NCI-H2196 (cell line): ENCODE results near the gene RTP1.
"Not testable (repeated sequence)": the region's sequence is repeated elsewhere in the genome, so short reads cannot be mapped to it uniquely, and the experiment has no call there.

Experiments
- DNase-seq: peaks from one replicate; lab custom pipeline; 2025; ENCODE audit not compliant: unreplicated experiment; lab: John Stamatoyannopoulos, UW

The RTP1 gene

DNA sequence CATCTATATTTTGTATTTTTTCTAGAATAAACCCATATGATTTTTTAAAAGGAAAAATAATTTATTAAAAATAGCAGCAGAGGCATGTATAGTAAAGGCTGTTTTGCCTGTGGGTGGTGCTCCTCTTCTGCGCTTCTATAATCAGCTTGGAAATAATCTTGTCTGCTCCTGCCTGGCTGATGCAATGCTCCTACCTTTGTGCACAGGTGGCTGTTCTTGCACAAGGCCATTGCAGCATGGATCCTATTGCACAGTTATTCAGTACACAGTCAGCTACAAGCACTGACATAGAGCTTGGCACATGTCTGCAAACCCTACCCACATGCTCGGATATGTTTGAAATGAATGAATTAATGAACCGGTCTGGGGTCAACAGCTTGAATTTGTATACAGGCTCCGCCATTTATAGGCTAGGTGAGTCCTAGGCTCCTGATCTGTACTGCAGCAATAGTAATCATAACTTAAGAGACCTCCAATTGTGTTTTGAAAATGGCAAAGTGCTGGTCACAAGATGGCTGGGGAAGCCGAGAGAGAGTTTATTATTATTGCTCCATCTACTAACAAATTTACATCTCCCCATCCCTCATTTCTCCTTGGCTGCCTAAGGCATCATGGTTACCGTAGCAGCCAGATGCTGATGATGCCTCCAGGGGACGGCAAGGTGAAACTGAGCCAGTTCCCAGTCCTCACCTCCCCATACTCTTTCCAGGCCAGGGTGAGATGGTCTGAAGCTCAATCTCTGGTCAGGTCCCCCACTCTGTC, 532 bp upstream of the RTP1 start:
- DNase-seq, result no peak

- no peak for DNase-seq
Measured at GRCh38 chr3:187198490-187198889, 1.2 kb downstream of the RTP1 start.

DNA sequence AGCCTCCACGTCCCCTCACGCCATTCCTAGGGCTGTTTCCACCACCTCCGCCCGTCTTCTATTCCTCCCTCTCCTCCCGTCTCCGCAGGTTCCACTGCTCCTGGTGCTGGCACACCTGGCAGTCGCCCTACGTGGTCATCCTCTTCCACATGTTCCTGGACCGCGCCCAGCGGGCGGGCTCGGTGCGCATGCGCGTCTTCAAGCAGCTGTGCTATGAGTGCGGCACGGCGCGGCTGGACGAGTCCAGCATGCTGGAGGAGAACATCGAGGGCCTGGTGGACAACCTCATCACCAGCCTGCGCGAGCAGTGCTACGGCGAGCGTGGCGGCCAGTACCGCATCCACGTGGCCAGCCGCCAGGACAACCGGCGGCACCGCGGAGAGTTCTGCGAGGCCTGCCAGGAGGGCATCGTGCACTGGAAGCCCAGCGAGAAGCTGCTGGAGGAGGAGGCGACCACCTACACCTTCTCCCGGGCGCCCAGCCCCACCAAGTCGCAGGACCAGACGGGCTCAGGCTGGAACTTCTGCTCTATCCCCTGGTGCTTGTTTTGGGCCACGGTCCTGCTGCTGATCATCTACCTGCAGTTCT, 2.3 kb downstream of the RTP1 start:
- not testable (repeated sequence) for DNase-seq

DNA sequence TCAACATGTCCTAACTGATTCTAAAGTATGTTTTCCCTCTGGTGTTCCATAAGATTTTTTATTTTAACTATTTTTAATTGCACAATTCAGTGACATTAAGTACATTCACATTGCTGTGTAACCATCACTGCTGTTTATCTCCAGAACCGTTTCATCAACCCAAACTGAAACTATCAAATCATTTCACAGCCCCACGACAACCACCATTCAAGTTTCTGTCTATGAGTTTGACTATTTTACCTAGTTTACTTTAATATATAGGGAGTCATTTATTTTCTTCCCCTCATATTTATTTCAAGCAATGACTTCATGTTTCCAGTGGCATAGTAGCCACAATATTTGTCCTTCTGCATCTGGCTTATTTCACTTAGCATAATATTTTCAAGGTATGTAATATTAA, 8.4 kb downstream of the RTP1 start:
- DNase-seq, result no peak

GRCh38 chr3:187207062-187207461, 9.8 kb downstream of the RTP1 start:
- no peak for DNase-seq

GRCh38 chr3:187207624-187208023, 10.3 kb downstream of the RTP1 start:
- DNase-seq, result no peak

DNA sequence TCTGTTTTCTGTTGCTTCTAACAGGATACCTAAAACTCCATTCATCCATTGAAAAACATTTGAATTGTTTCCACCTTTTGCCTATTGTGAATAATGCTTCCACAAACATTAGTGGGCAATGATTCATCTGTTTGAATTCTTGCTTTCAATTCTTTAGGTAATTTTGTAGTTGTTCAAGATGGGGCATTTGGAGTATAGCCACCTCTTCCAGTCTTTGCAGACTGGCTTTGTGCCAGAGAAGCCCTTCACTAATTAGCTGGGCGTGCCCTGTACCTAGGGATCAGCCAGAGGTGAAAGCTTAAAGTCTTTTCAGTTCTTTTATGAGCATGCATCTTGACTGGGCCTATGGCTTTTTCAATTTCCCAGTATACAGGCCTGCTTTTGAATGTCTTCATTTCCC, 10.9 kb downstream of the RTP1 start:
- peak; percentile 72 for DNase-seq

GRCh38 chr3:187209491-187209890, 12.2 kb downstream of the RTP1 start:
- no peak for DNase-seq

DNA sequence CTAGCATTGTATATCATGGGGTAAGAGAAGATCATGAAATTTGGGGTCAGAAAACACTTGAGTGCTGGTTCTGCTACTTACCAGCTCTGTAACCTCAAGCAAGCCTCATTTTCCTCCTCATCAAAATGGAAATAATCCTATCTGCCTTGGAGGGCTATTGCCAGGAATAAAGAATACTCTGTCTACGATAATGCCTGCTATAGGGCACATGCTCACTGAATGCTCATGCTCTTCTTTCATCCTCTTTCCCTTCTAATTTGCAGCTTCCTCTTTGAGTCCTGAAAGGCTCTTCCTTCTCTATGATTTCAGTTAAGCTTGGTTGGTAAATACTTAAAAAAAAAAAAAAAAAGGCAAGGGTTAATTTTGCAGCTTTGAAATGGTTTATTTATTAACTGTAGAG, 12.8 kb downstream of the RTP1 start:
- no peak for DNase-seq

DNA sequence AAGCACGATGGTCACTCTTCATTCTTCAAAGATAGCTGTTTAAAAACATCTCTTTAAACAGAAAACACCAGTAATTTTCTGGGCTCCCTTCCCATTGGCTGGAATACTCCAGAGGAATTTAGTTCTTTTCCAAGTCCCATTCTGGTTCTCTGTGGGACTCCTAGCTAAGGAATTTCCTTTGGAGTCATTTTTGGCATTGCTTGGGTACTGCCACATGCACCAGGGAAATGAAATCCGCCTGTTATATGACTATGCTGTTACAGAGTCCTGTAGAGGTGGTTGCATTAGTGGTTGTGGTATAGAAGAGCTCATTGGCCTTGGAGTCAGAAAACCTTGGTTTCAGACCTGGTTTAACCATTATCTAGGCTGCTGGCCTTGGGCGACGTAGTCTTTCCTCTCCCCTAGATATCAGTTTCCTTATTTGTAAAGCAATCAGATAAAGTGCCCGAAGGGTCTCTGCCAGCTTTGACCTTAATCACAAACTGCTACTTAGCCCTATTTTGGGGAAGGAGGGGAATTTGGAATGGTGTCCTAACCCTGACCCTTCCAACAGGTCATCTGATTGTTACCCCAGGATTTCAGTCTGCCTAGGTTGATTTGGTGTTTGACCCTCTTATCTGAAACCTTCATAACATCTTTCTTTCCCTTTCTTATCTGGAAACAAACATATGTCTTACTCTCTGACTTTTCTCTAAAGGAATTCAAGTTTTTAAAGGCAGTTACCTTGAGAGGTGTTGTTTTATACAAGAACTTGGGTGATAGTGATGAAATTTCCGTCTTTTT, 13.4 kb downstream of the RTP1 start:
- no peak for DNase-seq

DNA sequence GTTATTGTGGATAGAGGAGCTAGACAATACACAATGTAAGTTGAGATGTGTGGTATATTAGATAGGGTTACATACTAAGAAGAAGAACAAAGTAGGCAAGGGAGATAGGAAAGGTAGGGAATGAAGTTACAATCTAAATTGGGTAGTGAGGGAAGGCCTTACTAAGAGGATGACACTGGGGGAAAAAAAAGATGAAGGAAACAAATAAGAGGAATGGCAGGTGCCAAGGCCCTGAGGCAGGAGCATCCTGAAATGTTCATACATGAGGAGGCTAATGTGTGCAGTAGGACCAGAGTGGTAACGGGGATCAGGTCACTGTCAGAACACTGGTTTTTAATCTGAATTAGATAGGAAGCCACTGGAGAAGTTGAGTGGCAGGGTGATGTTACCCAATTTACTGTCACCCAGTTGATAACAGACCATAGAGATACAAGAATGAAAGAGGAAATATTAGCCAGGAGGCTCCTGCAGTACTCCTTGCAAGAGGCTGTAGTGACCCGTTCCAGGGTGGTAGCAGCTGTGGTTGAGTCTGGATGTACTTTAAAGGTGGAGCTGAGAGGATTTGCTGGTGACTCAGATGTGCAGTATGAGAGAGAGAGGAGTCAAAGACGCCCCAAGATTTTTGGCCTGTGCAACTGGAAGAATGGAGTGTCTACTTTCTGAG, 14.4 kb downstream of the RTP1 start:
- DNase-seq, result no peak

GRCh38 chr3:187212196-187212545, 14.9 kb downstream of the RTP1 start:
- no peak for DNase-seq

GRCh38 chr3:187212705-187213104, 15.4 kb downstream of the RTP1 start:
- no peak for DNase-seq

GRCh38 chr3:187213616-187214015, 16.3 kb downstream of the RTP1 start:
- DNase-seq, result no peak

DNA sequence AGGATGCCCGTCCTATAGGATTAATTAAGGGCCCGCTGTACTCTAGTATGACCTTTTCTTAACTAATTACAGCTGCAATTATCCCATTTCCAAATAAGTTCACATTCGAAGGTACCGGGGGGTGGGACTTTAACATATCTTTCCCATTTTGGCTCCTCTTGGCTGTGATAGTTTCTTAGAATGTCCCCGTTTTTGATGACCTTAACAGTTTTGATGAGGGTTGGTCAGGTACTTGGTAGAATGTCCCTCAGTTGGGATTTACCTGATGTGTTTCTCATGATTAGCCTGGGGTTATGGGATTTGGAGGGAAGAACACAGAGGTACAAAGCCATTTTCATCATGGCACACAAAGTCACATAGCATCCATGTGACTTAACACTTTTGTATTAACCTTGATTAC, 18.2 kb downstream of the RTP1 start:
- no peak for DNase-seq

DNA sequence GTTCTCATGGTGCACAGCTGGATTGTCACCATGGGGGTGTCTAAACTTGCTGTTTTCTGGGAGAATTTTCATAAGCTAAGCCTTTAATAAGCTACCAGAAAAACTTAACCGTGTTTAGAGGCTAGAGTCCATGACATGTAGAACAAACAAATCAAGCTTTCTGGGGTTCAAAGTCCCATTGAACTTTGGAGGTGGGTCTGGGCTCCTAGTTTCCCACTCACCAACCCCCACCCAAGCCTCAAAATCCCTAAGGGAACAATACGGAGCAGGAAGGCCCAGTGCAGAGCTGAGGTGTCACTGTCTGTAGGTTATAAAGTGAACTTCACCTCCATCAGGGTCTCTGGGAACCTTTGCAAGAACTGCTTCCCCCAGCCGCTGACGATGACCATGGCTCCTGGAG, 25.5 kb downstream of the RTP1 start:
- no peak for DNase-seq

DNA sequence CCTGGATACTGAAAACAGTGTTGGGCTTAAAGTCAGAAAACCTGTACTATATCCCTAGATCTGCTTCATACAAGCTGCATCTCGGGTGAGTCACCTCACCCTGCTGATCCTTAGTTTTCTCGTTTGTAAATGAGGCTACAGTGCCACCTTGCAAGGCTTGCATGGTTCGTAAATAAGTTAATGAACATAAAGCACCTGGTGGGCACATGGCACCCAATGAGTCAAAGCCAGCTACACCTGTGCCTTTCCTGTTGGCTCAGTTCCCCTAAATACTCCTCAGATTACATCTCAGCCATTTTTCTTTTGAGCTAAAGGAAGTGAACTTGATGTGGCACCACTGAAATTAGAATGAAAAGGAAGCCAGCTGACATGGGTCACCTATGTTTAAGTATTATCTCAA, 26.5 kb downstream of the RTP1 start:
- DNase-seq, result peak; percentile 66

GRCh38 chr3:187227658-187228258, 30.5 kb downstream of the RTP1 start:
- DNase-seq, result no peak

DNA sequence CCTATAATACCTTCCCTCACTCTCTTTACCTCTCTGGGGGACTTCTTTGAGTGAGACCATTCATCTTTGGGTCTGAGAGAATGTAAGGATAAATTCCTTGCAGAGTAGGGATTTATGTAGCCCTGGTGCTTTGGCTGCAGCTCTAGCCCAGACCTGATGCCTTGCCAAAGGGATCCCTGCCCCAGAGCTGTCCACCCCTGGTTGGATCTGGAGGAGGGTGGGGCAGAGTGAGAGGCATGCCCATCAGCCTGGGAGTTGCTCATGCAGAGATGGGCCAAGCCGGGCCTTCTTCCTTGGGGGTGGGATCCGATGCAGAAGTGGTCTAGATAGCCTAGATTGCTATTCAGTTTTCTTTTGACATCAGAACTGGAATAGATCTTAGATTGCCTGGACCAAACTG, 31.5 kb downstream of the RTP1 start:
- no peak for DNase-seq

- no peak for DNase-seq
Measured at GRCh38 chr3:187230011-187230410, 32.7 kb downstream of the RTP1 start.

- DNase-seq, result no peak
Measured at GRCh38 chr3:187236962-187237361, 39.7 kb downstream of the RTP1 start.
